GM23248 (cell line): ENCODE measurements around the gene WDR70.

Experiments used
- EZH2 ChIP-seq: fragments of 200-600 bp; sonication (generic); IDR thresholded peaks from 2 replicates; pipeline ENCODE4 v1.6.1; 2018; ENCODE audit warnings: antibody characterized with exemption, mild to moderate bottlenecking; ENCODE audit not compliant: insufficient read depth, poor library complexity, severe bottlenecking
- EZH2phosphoT487 ChIP-seq: fragments of 200-600 bp; sonication (generic); IDR thresholded peaks from 2 replicates; pipeline ENCODE4 v1.6.1; 2018; ENCODE audit warnings: antibody characterized with exemption, moderate library complexity, mild to moderate bottlenecking, low read depth; ENCODE audit not compliant: insufficient read depth

GRCh38 chr5:37396352-37396751, 17.2 kb downstream of the WDR70 start:
- no peak for TF ChIP-seq EZH2phosphoT487
- TF ChIP-seq EZH2, result no peak
